Ectodermal cell (in vitro differentiated cells): Measurements from ENCODE around the gene SDCBP2.

Source experiments
- H3K27ac ChIP-seq: 2 replicates; pipeline ENCODE4 v1.7.0; 2013; ENCODE audit warnings: mild to moderate bottlenecking, low read depth, low read length; ENCODE audit not compliant: insufficient read depth, poor library complexity, severe bottlenecking
- H3K27me3 ChIP-seq: 2 replicates; pipeline ENCODE4 v1.7.0; 2013; ENCODE audit warnings: mild to moderate bottlenecking, low read length; ENCODE audit not compliant: insufficient read depth, control insufficient read depth, poor library complexity, severe bottlenecking
- H3K36me3 ChIP-seq: one replicate; pipeline ENCODE4 v1.7.0; 2013; ENCODE audit warnings: low read length; ENCODE audit not compliant: control insufficient read depth, insufficient read depth
- H3K4me1 ChIP-seq: one replicate; pipeline ENCODE4 v1.7.0; 2013; ENCODE audit warnings: low read length; ENCODE audit not compliant: control insufficient read depth, insufficient read depth
- H3K4me3 ChIP-seq: 2 replicates; pipeline ENCODE4 v1.7.0; 2013; ENCODE audit warnings: low read depth, low read length, control low read depth; ENCODE audit not compliant: insufficient read depth
- H3K9me3 ChIP-seq: 2 replicates; pipeline ENCODE4 v1.7.0; 2013; ENCODE audit warnings: mild to moderate bottlenecking, low read length, moderate library complexity; ENCODE audit not compliant: control insufficient read depth
- WGBS, 2 experiments: methylation state at CpG; one replicate each; pipeline ENCODE4 v1.1.7; 2013; ENCODE audit warnings: missing lambda C conversion rate in 2 of 2; 5-methylcytosine and 5-hydroxymethylcytosine counted together

Gene SDCBP2

GRCh38 chr20:1265226-1265915 lies 63.6 kb downstream of the SDCBP2 start:
- Histone ChIP-seq H3K36me3 (no peaks in the 10 kb centered on the region), H3K4me3 (no peak overlapping the region), H3K27ac (no peak overlapping the region), H3K4me1 (peaks cover 5% of the 10 kb centered on the region), H3K27me3 (peaks cover 25% of the 10 kb centered on the region), H3K9me3 (no peaks in the 10 kb centered on the region)
- 88 to 96% methylated on average over 4 of the region's 4 CpGs for WGBS, 2 experiments

GRCh38 chr20:1264727-1265126 lies 64.2 kb downstream of the SDCBP2 start:
- no peaks in the 10 kb centered on the region for H3K9me3 ChIP-seq
- H3K27me3 ChIP-seq, result peaks cover 25% of the 10 kb centered on the region
- no peak overlapping the region for H3K27ac ChIP-seq
- 76 to 85% methylated on average over 2 of the region's 2 CpGs for WGBS, 2 experiments
- H3K4me1 ChIP-seq, result peaks cover 5% of the 10 kb centered on the region
- no peak overlapping the region for H3K4me3 ChIP-seq
- no peaks in the 10 kb centered on the region for H3K36me3 ChIP-seq

- Histone ChIP-seq H3K9me3 (no peaks in the 10 kb centered on the region), H3K27ac (no peak overlapping the region), H3K4me3 (no peak overlapping the region), H3K4me1 (peaks cover 5% of the 10 kb centered on the region), H3K36me3 (no peaks in the 10 kb centered on the region), H3K27me3 (peaks cover 25% of the 10 kb centered on the region)
- 82 to 92% methylated on average over 1 of the region's 1 CpG for whole genome bisulfite sequencing, 2 experiments
Measured at GRCh38 chr20:1263853-1264252, 65.1 kb downstream of the SDCBP2 start.
